Fibroblast of lung (primary cell): Measurements from ENCODE around the gene OSBP. TPM values are rescaled to one million over a fixed set of nuclear protein-coding genes. Genes with fewer than 3 reads are reported as not detected.

ENCODE experiments used
- DNase-seq, 2 donors: peaks; one replicate each; pipeline versions ENCODE4 v3.0.0 to v3.0.0-alpha.2; 2010; ENCODE audit warnings: low read depth in 2 of 2
- H2AFZ ChIP-seq: 2 replicates; pipeline ENCODE4 v1.5.1; 2012; ENCODE audit warnings: low read length, control low read depth, inconsistent platforms
- H3K27ac ChIP-seq: 2 replicates; pipeline ENCODE4 v1.5.1; 2011; ENCODE audit warnings: low read length, control low read depth; ENCODE audit not compliant: insufficient read depth
- H3K27me3 ChIP-seq: 2 replicates; pipeline ENCODE4 v1.5.1; 2011; ENCODE audit warnings: mild to moderate bottlenecking, low read length; ENCODE audit not compliant: control insufficient read depth, insufficient read depth
- H3K36me3 ChIP-seq: 2 replicates; pipeline ENCODE4 v1.5.1; 2011; ENCODE audit warnings: low read length; ENCODE audit not compliant: control insufficient read depth, insufficient read depth
- H3K4me1 ChIP-seq: 2 replicates; pipeline ENCODE4 v1.5.1; 2011; ENCODE audit warnings: low read length; ENCODE audit not compliant: control insufficient read depth, insufficient read depth; ENCODE audit errors: extremely low read depth
- H3K4me2 ChIP-seq: 2 replicates; pipeline ENCODE4 v1.5.1; 2011; ENCODE audit warnings: low read length, control low read depth; ENCODE audit not compliant: insufficient read depth; ENCODE audit errors: extremely low read depth
- H3K4me3 ChIP-seq, 4 experiments: fragments of 200-600 bp in 1 of 4; sonication (generic) in 1 of 4; replicated peaks in 1 of 4; 2 replicates each; pipeline ENCODE4 v1.5.1; 2011 to 2016; ENCODE audit warnings: low read length in 4 of 4, low read depth in 3 of 4, mild to moderate bottlenecking in 3 of 4, control low read depth in 2 of 4, inconsistent platforms in 1 of 4, mixed read lengths in 1 of 4; ENCODE audit not compliant: insufficient read depth in 1 of 4; ENCODE audit errors: control extremely low read depth in 1 of 4
- H3K79me2 ChIP-seq: 2 replicates; pipeline ENCODE4 v1.5.1; 2012; ENCODE audit warnings: mild to moderate bottlenecking, low read length, inconsistent platforms; ENCODE audit not compliant: control insufficient read depth, insufficient read depth
- H3K9ac ChIP-seq: 2 replicates; pipeline ENCODE4 v1.5.1; 2011; ENCODE audit warnings: mild to moderate bottlenecking, low read length, control low read depth; ENCODE audit not compliant: insufficient read depth
- H3K9me3 ChIP-seq: 2 replicates; pipeline ENCODE4 v1.5.1; 2012; ENCODE audit warnings: low read depth, low read length; ENCODE audit not compliant: control insufficient read depth, insufficient read depth
- H4K20me1 ChIP-seq: 2 replicates; pipeline ENCODE4 v1.5.1; 2011; ENCODE audit warnings: low read length; ENCODE audit not compliant: control insufficient read depth, insufficient read depth; ENCODE audit errors: extremely low read depth
- CTCF ChIP-seq, 2 donors: IDR thresholded peaks in 1 of 2; conservative IDR thresholded peaks in 1 of 2; 1 replicate in 1 of 2; 2 replicates in 1 of 2; pipeline ENCODE4 v1.5.1; 2011 to 2012; ENCODE audit warnings: low read length in 2 of 2, control low read depth in 1 of 2, inconsistent platforms in 1 of 2, low read depth in 1 of 2, mild to moderate bottlenecking in 1 of 2
- EZH2 ChIP-seq: IDR thresholded peaks from 2 replicates; pipeline ENCODE4 v1.5.1; 2012; ENCODE audit warnings: low read length, control low read depth, mild to moderate bottlenecking; ENCODE audit errors: missing control alignments
- polyA plus RNA-seq, 2 donors: library from polyadenylated mRNA; depleted of rRNA in 1 of 2; stranded (reverse) in 1 of 2; unstranded in 1 of 2; fragments of >200 nt; gene quantifications; 2 replicates each; pipeline ENCODE4 v1.2.1, GENCODE V29; 2011 to 2012; ENCODE audit warnings: missing spikeins in 1 of 2
- total RNA-seq: library from RNA; depleted of rRNA; stranded (reverse); fragments of >200 nt; gene quantifications from 2 replicates; pipeline ENCODE4 v1.2.1, GENCODE V29; 2014

OSBP gene
- total and polyA plus RNA-seq, 2 donors (not counting 1 experiment from before 2014, with no cell fraction given): 34.0 to 44.1 TPM

GRCh38 chr11:59600234-59600633 lies 15.3 kb downstream of the OSBP start:
- Histone ChIP-seq H3K4me1 (no peaks in the 10 kb centered on the region), H2AFZ (no peak overlapping the region), H3K9me3 (no peaks in the 10 kb centered on the region), H3K27ac (no peak overlapping the region), H3K4me3 (no peak overlapping the region), H3K27me3 (no peaks in the 10 kb centered on the region), H3K9ac (no peak overlapping the region), H3K4me2 (no peak overlapping the region), H3K36me3 (peaks cover 18% of the 10 kb centered on the region), H4K20me1 (no peaks in the 10 kb centered on the region), H3K79me2 (peaks cover 4% of the 10 kb centered on the region)
- TF ChIP-seq EZH2 (no peak), CTCF (conservative IDR thresholded peaks at IDR 0.05 in 1 of 2, IDR thresholded peaks at IDR 0.05 in 1 of 2; ENCODE audit: low read depth in 1 of 2, low read length in 2 of 2) (no peak)
- no peak for DNase-seq

- H3K27me3 ChIP-seq: no peaks in the 10 kb centered on the region
- H3K4me3 ChIP-seq: no peak overlapping the region
- H4K20me1 ChIP-seq: no peaks in the 10 kb centered on the region
- no peak overlapping the region for H2AFZ ChIP-seq
- peak in 1 of 2 donors; percentile 14 for DNase-seq
- H3K36me3 ChIP-seq: peaks cover 18% of the 10 kb centered on the region
- H3K4me1 ChIP-seq: no peaks in the 10 kb centered on the region
- peaks cover under 1% of the 10 kb centered on the region for H3K79me2 ChIP-seq
- H3K4me2 ChIP-seq: no peak overlapping the region
- no peak overlapping the region for H3K27ac ChIP-seq
- H3K9me3 ChIP-seq: no peaks in the 10 kb centered on the region
- no peak overlapping the region for H3K9ac ChIP-seq
- no peak for TF ChIP-seq EZH2
- no peak for TF ChIP-seq CTCF (conservative IDR thresholded peaks at IDR 0.05 in 1 of 2, IDR thresholded peaks at IDR 0.05 in 1 of 2; ENCODE audit: low read depth in 1 of 2, low read length in 2 of 2)
These were observed 16.6 kb downstream of the OSBP start for GRCh38 chr11:59598961-59599360.

- H2AFZ ChIP-seq: no peak overlapping the region
- no peak for DNase-seq
- no peaks in the 10 kb centered on the region for H3K27me3 ChIP-seq
- no peak overlapping the region for H3K27ac ChIP-seq
- H3K4me3 ChIP-seq: no peak overlapping the region
- H3K4me2 ChIP-seq: no peak overlapping the region
- H3K4me1 ChIP-seq: no peaks in the 10 kb centered on the region
- H3K79me2 ChIP-seq: no peaks in the 10 kb centered on the region
- H3K9me3 ChIP-seq: no peaks in the 10 kb centered on the region
- H3K36me3 ChIP-seq: peaks cover 3% of the 10 kb centered on the region
- H4K20me1 ChIP-seq: no peaks in the 10 kb centered on the region
- H3K9ac ChIP-seq: no peak overlapping the region
- TF ChIP-seq CTCF (conservative IDR thresholded peaks at IDR 0.05 in 1 of 2, IDR thresholded peaks at IDR 0.05 in 1 of 2; ENCODE audit: low read depth in 1 of 2, low read length in 2 of 2) (no peak), EZH2 (no peak)
These were observed 31.3 kb downstream of the OSBP start for GRCh38 chr11:59584294-59584693.
